Measurements from ENCODE around the gene ZNF318. TPM values are rescaled to one million over a fixed set of nuclear protein-coding genes. Genes with fewer than 3 reads are reported as not detected.
"Not testable (repeated sequence)": the region's sequence is repeated elsewhere in the genome, so short reads cannot be mapped to it uniquely, and the experiment has no call there.

ZNF318 gene
- 13.3 and 23.3 TPM in 2 replicates for total RNA-seq (ENCODE audit: low replicate concordance)
- long read RNA-seq, partial matches to known transcripts, result 4 of 13 reads
- long read RNA-seq, other reads (novel, unspliced or antisense), result 9 of 13 reads

GRCh38 chr6:43369174-43370002 lies at the start of gene ZNF318:
TSS of gene ZNF318 (minus strand) at chr6:43369647. CDS start at chr6:43369365, 282 bp downstream.
- H3K4me3 Mint-ChIP-seq, result peak within 1 kb of the TSS; percentile 93
- H3K27me3 Mint-ChIP-seq, result no peaks in the 10 kb centered on the region
- H3K36me3 Mint-ChIP-seq, result peaks cover 3% of the 10 kb centered on the region
- H3K9me3 Mint-ChIP-seq, result peaks cover 4% of the 10 kb centered on the region
- H3K4me1 Mint-ChIP-seq (ENCODE audit: unreplicated experiment), result peaks cover 10% of the 10 kb centered on the region
- TF ChIP-seq, protein P1, sequence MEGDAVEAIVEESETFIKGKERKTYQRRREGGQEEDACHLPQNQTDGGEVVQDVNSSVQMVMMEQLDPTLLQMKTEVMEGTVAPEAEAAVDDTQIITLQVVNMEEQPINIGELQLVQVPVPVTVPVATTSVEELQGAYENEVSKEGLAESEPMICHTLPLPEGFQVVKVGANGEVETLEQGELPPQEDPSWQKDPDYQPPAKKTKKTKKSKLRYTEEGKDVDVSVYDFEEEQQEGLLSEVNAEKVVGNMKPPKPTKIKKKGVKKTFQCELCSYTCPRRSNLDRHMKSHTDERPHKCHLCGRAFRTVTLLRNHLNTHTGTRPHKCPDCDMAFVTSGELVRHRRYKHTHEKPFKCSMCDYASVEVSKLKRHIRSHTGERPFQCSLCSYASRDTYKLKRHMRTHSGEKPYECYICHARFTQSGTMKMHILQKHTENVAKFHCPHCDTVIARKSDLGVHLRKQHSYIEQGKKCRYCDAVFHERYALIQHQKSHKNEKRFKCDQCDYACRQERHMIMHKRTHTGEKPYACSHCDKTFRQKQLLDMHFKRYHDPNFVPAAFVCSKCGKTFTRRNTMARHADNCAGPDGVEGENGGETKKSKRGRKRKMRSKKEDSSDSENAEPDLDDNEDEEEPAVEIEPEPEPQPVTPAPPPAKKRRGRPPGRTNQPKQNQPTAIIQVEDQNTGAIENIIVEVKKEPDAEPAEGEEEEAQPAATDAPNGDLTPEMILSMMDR (conservative IDR thresholded peaks at IDR 0.05), result no peak
- DNase-seq (ENCODE audit: extremely low spot score, unreplicated experiment), result peak; percentile 97
- peak within 1 kb of the TSS; percentile 89 for H3K27ac Mint-ChIP-seq

- no peaks in the 10 kb centered on the region for H3K36me3 Mint-ChIP-seq
- H3K4me1 Mint-ChIP-seq (ENCODE audit: unreplicated experiment), result no peaks in the 10 kb centered on the region
- H3K27me3 Mint-ChIP-seq, result peaks cover 24% of the 10 kb centered on the region
- H3K27ac Mint-ChIP-seq, result no peak overlapping the region
- no peak overlapping the region for H3K4me3 Mint-ChIP-seq
- no peaks in the 10 kb centered on the region for H3K9me3 Mint-ChIP-seq
- TF ChIP-seq, protein P1 (conservative IDR thresholded peaks at IDR 0.05), result no peak
- DNase-seq (ENCODE audit: extremely low spot score, unreplicated experiment), result no peak
These were observed 47.5 kb upstream of the ZNF318 start for GRCh38 chr6:43416935-43417334.

- not testable (repeated sequence) for H3K9me3 Mint-ChIP-seq; DNase-seq (ENCODE audit: extremely low spot score, unreplicated experiment); H3K4me3 Mint-ChIP-seq; H3K27ac Mint-ChIP-seq; H3K36me3 Mint-ChIP-seq; H3K4me1 Mint-ChIP-seq (ENCODE audit: unreplicated experiment)
- peaks cover 24% of the 10 kb centered on the region for H3K27me3 Mint-ChIP-seq
These were observed 45.8 kb upstream of the ZNF318 start for GRCh38 chr6:43415275-43415674.

GRCh38 chr6:43413002-43413401 lies 43.6 kb upstream of the ZNF318 start:
- Mint-ChIP-seq H3K9me3 (no peaks in the 10 kb centered on the region), H3K27ac (no peak overlapping the region), H3K4me1 (ENCODE audit: unreplicated experiment) (no peaks in the 10 kb centered on the region), H3K4me3 (no peak overlapping the region), H3K36me3 (no peaks in the 10 kb centered on the region), H3K27me3 (peaks cover 17% of the 10 kb centered on the region)
- TF ChIP-seq, protein P1 (conservative IDR thresholded peaks at IDR 0.05), result no peak
- DNase-seq (ENCODE audit: extremely low spot score, unreplicated experiment), result no peak

DNA sequence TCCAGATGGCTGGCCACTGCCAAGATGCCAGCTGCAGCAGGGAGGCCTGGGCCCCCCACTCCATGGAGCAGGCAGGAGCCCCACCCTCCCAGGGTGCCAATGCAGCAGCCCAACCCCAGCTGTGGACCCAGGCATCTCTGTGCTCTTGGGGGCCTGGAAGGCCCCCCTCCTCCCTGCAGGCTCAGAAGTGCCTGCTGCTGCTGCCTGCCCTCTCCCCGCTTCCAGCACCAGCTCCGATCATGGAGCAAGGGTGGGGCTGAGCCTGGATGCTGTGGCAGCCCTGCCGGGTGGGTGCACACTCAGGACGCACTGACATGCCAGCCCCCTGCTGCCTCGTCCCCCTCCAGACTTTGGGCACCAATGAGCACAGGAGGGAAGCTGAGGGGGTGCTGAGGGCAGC lies 43.1 kb upstream of the ZNF318 start:
- DNase-seq (ENCODE audit: extremely low spot score, unreplicated experiment), result no peak
- no peaks in the 10 kb centered on the region for H3K36me3 Mint-ChIP-seq
- H3K4me3 Mint-ChIP-seq, result no peak overlapping the region
- TF ChIP-seq, protein P1 (conservative IDR thresholded peaks at IDR 0.05), result no peak
- H3K27ac Mint-ChIP-seq, result no peak overlapping the region
- H3K4me1 Mint-ChIP-seq (ENCODE audit: unreplicated experiment), result no peaks in the 10 kb centered on the region
- H3K27me3 Mint-ChIP-seq, result peaks cover 12% of the 10 kb centered on the region
- no peaks in the 10 kb centered on the region for H3K9me3 Mint-ChIP-seq

GRCh38 chr6:43410776-43411175 lies 41.3 kb upstream of the ZNF318 start:
- not testable (repeated sequence) for DNase-seq (ENCODE audit: extremely low spot score, unreplicated experiment); H3K27ac Mint-ChIP-seq; H3K36me3 Mint-ChIP-seq; H3K4me1 Mint-ChIP-seq (ENCODE audit: unreplicated experiment); H3K4me3 Mint-ChIP-seq; H3K9me3 Mint-ChIP-seq; H3K27me3 Mint-ChIP-seq

All from type B pancreatic cell (in vitro differentiated cells).